Activated T-helper 17 cell treated with anti-CD3 and anti-CD28 coated beads, Interleukin-2, amount 50 U/mL, for 72 hours (primary cell): ENCODE results near the gene MAMDC2. TPM values are rescaled to one million over a fixed set of nuclear protein-coding genes. Genes with fewer than 3 reads are reported as not detected.
A peak's percentile ranks its signal among the peaks of the same experiment; 100 is the strongest.
"Not testable (repeated sequence)": the region's sequence is repeated elsewhere in the genome, so short reads cannot be mapped to it uniquely, and the experiment has no call there.

Experiments
- ATAC-seq: fragments of 150-1000 bp; cut with Tn5 transposase; replicated peaks from 2 replicates; pipeline ENCODE4 v1.10.0; 2021; ENCODE audit warnings: mild to moderate bottlenecking, moderate library complexity
- H3K27ac Mint-ChIP-seq: one replicate; pipeline ENCODE4 v1.8.0; 2022; ENCODE audit warnings: mixed read lengths
- H3K27me3 Mint-ChIP-seq: one replicate; pipeline ENCODE4 v1.8.0; 2022; ENCODE audit warnings: mixed read lengths
- H3K36me3 Mint-ChIP-seq: one replicate; pipeline ENCODE4 v1.8.0; 2022; ENCODE audit warnings: low read depth, mild to moderate bottlenecking, mixed read lengths
- H3K4me1 Mint-ChIP-seq: one replicate; pipeline ENCODE4 v1.8.0; 2022; ENCODE audit warnings: mixed read lengths
- H3K4me3 Mint-ChIP-seq: one replicate; pipeline ENCODE4 v1.8.0; 2022; ENCODE audit warnings: mild to moderate bottlenecking, mixed read lengths
- H3K9me3 Mint-ChIP-seq: one replicate; pipeline ENCODE4 v1.8.0; 2022; ENCODE audit warnings: mixed read lengths
- total RNA-seq, 2 donors: library from RNA; stranded (reverse); gene quantifications; one replicate each; pipeline ENCODE4 v1.2.3, GENCODE V29; 2022

The MAMDC2 gene
- total RNA-seq, 2 donors from 2014 or later: not detected

GRCh38 chr9:70020991-70021571, 22.6 kb upstream of the MAMDC2 start:
- Mint-ChIP-seq H3K4me1 (no peaks in the 10 kb centered on the region), H3K36me3 (no peaks in the 10 kb centered on the region), H3K27me3 (peaks cover 16% of the 10 kb centered on the region), H3K27ac (no peak overlapping the region), H3K9me3 (no peaks in the 10 kb centered on the region), H3K4me3 (no peak overlapping the region)
- ATAC-seq: no peak

GRCh38 chr9:70028287-70028686, 15.4 kb upstream of the MAMDC2 start:
- no peak for ATAC-seq
- H3K4me3 Mint-ChIP-seq: no peak overlapping the region
- no peaks in the 10 kb centered on the region for H3K9me3 Mint-ChIP-seq
- H3K4me1 Mint-ChIP-seq: no peaks in the 10 kb centered on the region
- no peaks in the 10 kb centered on the region for H3K36me3 Mint-ChIP-seq
- peaks cover 21% of the 10 kb centered on the region for H3K27me3 Mint-ChIP-seq
- no peak overlapping the region for H3K27ac Mint-ChIP-seq

DNA sequence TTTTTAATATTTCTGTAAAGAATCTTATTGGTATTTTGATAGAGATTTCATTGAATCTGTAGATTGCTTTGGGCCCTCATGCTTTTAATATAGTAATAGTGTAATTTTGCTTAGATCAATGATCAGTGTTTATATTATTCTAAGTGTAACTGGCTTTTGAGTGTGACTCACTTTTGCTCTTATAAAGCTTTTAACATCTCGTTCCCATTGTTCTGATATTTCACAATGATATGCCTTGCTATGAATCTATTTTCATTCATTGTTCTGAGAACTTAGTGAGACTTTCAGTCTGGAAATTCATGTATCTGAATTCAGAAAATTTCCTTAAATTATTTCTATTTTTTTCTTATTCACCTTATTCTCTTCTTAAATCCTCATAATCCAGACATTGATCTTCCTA, 13.5 kb upstream of the MAMDC2 start:
- Mint-ChIP-seq H3K9me3 (no peaks in the 10 kb centered on the region), H3K36me3 (no peaks in the 10 kb centered on the region), H3K4me1 (no peaks in the 10 kb centered on the region), H3K27me3 (peaks cover 12% of the 10 kb centered on the region), H3K4me3 (no peak overlapping the region), H3K27ac (no peak overlapping the region)
- no peak for ATAC-seq

- Mint-ChIP-seq H3K4me1 (no peaks in the 10 kb centered on the region), H3K27me3 (peaks cover 15% of the 10 kb centered on the region), H3K27ac (no peak overlapping the region), H3K4me3 (no peak overlapping the region), H3K9me3 (no peaks in the 10 kb centered on the region), H3K36me3 (no peaks in the 10 kb centered on the region)
- ATAC-seq: peak; percentile 39
Measured at GRCh38 chr9:70031141-70031545, 12.5 kb upstream of the MAMDC2 start.

GRCh38 chr9:70034271-70034711, 9.4 kb upstream of the MAMDC2 start:
- Mint-ChIP-seq H3K36me3 (no peaks in the 10 kb centered on the region), H3K4me1 (no peaks in the 10 kb centered on the region), H3K4me3 (no peak overlapping the region), H3K27me3 (peaks cover 20% of the 10 kb centered on the region), H3K9me3 (no peaks in the 10 kb centered on the region), H3K27ac (no peak overlapping the region)
- ATAC-seq: no peak

- Mint-ChIP-seq H3K27ac (no peak overlapping the region), H3K27me3 (peaks cover 14% of the 10 kb centered on the region), H3K4me1 (no peaks in the 10 kb centered on the region), H3K9me3 (no peaks in the 10 kb centered on the region), H3K4me3 (no peak overlapping the region), H3K36me3 (no peaks in the 10 kb centered on the region)
- ATAC-seq: no peak
Measured at GRCh38 chr9:70035691-70036090, 8.0 kb upstream of the MAMDC2 start.

DNA sequence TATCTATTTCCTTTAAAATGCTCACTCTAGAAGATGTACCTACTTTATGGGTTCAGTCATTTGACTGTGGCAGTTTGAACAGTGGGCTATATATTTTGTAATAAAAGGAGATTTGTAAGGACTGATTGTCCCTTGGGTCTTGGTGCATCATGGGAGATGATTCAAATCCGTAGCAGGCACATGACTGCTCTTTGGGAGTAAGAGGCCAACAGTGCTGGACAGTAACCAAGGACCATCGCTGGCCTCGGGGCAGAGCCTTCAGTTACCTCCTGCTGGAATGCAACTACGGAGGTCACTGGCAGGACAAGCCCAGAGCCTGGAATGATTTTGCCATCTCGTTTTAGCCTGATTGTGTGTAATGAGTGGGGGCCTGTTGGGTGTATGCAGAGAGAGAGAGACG, 7.0 kb upstream of the MAMDC2 start:
- Mint-ChIP-seq H3K27me3 (peaks cover 14% of the 10 kb centered on the region), H3K9me3 (no peaks in the 10 kb centered on the region), H3K4me1 (no peaks in the 10 kb centered on the region), H3K36me3 (no peaks in the 10 kb centered on the region), H3K27ac (no peak overlapping the region), H3K4me3 (no peak overlapping the region)
- no peak for ATAC-seq

- H3K27ac Mint-ChIP-seq, H3K36me3 Mint-ChIP-seq, H3K9me3 Mint-ChIP-seq, H3K4me3 Mint-ChIP-seq, H3K4me1 Mint-ChIP-seq, ATAC-seq: not testable (repeated sequence)
- H3K27me3 Mint-ChIP-seq: peaks cover 27% of the 10 kb centered on the region
Measured at GRCh38 chr9:70038171-70038621, 5.5 kb upstream of the MAMDC2 start.

DNA sequence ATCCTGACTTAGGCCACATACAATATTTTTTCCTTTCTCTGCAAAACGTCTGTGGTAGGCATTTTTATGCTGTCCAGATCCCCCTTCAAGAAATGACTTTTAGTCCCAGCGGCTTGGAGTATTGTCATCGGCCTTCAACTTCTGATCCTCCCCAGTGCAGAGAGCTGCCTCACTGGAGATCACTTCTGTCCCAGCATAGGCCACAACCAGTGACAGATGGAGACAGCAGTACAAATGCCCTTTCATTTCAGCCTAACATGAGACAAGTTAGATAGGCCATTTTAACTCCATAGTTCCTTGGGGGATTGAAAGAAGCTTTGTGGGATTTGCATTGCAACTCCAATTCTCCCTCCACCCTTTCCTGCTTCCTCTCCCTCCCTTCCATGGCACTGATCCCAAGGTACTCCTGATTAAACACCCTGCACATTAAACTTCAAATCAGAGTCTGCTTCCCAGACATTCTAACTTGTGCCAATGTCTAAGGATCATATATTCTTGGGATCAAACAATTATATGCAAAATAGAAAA, 3.2 kb upstream of the MAMDC2 start:
- H3K27ac Mint-ChIP-seq: no peak overlapping the region
- H3K36me3 Mint-ChIP-seq: no peaks in the 10 kb centered on the region
- no peaks in the 10 kb centered on the region for H3K9me3 Mint-ChIP-seq
- H3K4me1 Mint-ChIP-seq: peaks cover 5% of the 10 kb centered on the region
- no peak for ATAC-seq
- peaks cover 35% of the 10 kb centered on the region for H3K27me3 Mint-ChIP-seq
- no peak overlapping the region for H3K4me3 Mint-ChIP-seq

- H3K4me3 Mint-ChIP-seq: no peak overlapping the region
Measured at GRCh38 chr9:70042461-70043215, 1.0 kb upstream of the MAMDC2 start.

GRCh38 chr9:70043285-70043684, 363 bp upstream of the MAMDC2 start:
- Mint-ChIP-seq H3K9me3 (no peaks in the 10 kb centered on the region), H3K27ac (no peak overlapping the region), H3K27me3 (peaks cover 41% of the 10 kb centered on the region), H3K4me1 (peaks cover 5% of the 10 kb centered on the region), H3K4me3 (no peak overlapping the region), H3K36me3 (no peaks in the 10 kb centered on the region)
- ATAC-seq: no peak

More at GRCh38 chr9:70042461-70043215, 1.0 kb upstream of the MAMDC2 start:
- no peak for ATAC-seq
- no peaks in the 10 kb centered on the region for H3K9me3 Mint-ChIP-seq
- H3K27ac Mint-ChIP-seq: no peak overlapping the region
- H3K36me3 Mint-ChIP-seq: no peaks in the 10 kb centered on the region
- peaks cover 40% of the 10 kb centered on the region for H3K27me3 Mint-ChIP-seq
- peaks cover 5% of the 10 kb centered on the region for H3K4me1 Mint-ChIP-seq

GRCh38 chr9:70044490-70045307, 1.1 kb downstream of the MAMDC2 start:
- Mint-ChIP-seq H3K27ac (no peak overlapping the region), H3K36me3 (no peaks in the 10 kb centered on the region), H3K4me1 (peaks cover 5% of the 10 kb centered on the region), H3K4me3 (peak overlapping the region; percentile 66), H3K27me3 (peaks cover 36% of the 10 kb centered on the region), H3K9me3 (no peaks in the 10 kb centered on the region)
- peak; percentile 42 for ATAC-seq

DNA sequence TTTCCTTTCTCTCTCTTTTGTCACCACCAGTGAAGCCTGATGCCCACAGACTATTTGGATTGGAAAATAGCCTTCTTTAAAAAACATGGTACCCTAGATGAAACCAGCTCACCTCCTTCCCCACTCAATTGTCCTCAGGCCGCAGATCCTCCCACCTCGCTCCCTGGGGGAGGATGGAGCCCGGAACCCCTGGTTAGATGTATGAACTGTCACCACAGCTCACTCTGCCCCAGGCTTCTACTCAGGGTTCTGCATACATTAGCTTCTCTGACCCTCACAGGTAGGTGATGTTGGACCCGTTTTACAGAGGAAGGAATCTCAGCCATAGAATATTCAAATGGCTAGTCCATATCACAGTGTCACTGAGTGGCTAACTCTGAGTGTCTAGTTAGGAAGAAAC, 1.8 kb downstream of the MAMDC2 start:
- no peaks in the 10 kb centered on the region for H3K9me3 Mint-ChIP-seq
- no peak for ATAC-seq
- H3K27me3 Mint-ChIP-seq: peaks cover 41% of the 10 kb centered on the region
- peak overlapping the region; percentile 66 for H3K4me3 Mint-ChIP-seq
- no peaks in the 10 kb centered on the region for H3K36me3 Mint-ChIP-seq
- H3K27ac Mint-ChIP-seq: no peak overlapping the region
- H3K4me1 Mint-ChIP-seq: peaks cover 5% of the 10 kb centered on the region

- H3K27ac Mint-ChIP-seq: no peak overlapping the region
- no peaks in the 10 kb centered on the region for H3K36me3 Mint-ChIP-seq
- peak; percentile 6 for ATAC-seq
- no peak overlapping the region for H3K4me3 Mint-ChIP-seq
- no peaks in the 10 kb centered on the region for H3K9me3 Mint-ChIP-seq
- peaks cover 5% of the 10 kb centered on the region for H3K4me1 Mint-ChIP-seq
- peaks cover 40% of the 10 kb centered on the region for H3K27me3 Mint-ChIP-seq
Measured at GRCh38 chr9:70046274-70047070, 2.8 kb downstream of the MAMDC2 start.
